Panc1 (cell line): ENCODE results near the gene ZNF354C.

Experiments
- POLR2AphosphoS5 ChIP-seq: IDR thresholded peaks from 2 replicates; pipeline ENCODE4 v1.6.1; 2012; ENCODE audit warnings: mild to moderate bottlenecking, low read depth, low read length, moderate library complexity
- TCF7L2 ChIP-seq: IDR thresholded peaks from 2 replicates; pipeline ENCODE4 v1.6.1; 2011; ENCODE audit warnings: mild to moderate bottlenecking, low read depth, low read length, inconsistent platforms
- TF ChIP-seq, protein P1 (sequence below): fragments of 450-650 bp; IDR thresholded peaks from 2 replicates; pipeline ENCODE4 v1.5.1; 2017; ENCODE audit warnings: mild to moderate bottlenecking

DNA sequence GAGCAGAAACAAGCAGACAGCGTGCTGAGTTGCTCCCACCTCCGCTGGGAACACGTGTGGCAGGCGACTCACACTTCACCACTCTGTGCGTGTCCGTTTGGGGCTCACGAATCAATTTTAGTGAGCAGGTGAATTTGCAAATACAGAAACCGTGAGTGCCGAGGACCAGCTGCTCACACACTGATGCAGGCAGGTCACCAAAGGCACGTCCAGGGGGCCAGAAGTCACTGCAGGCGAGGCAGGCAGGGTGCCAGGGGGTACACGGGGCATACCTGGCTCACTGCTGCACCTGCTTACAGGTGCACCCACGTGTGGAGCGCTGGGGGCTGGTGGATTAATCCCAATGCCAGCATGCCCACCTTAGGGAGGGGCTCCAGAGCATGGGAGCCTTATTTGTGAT, 68.8 kb downstream of the ZNF354C start:
- TF ChIP-seq, protein P1, sequence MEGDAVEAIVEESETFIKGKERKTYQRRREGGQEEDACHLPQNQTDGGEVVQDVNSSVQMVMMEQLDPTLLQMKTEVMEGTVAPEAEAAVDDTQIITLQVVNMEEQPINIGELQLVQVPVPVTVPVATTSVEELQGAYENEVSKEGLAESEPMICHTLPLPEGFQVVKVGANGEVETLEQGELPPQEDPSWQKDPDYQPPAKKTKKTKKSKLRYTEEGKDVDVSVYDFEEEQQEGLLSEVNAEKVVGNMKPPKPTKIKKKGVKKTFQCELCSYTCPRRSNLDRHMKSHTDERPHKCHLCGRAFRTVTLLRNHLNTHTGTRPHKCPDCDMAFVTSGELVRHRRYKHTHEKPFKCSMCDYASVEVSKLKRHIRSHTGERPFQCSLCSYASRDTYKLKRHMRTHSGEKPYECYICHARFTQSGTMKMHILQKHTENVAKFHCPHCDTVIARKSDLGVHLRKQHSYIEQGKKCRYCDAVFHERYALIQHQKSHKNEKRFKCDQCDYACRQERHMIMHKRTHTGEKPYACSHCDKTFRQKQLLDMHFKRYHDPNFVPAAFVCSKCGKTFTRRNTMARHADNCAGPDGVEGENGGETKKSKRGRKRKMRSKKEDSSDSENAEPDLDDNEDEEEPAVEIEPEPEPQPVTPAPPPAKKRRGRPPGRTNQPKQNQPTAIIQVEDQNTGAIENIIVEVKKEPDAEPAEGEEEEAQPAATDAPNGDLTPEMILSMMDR: no peak
- TF ChIP-seq POLR2AphosphoS5 (no peak), TCF7L2 (no peak)
